Measurements from ENCODE around the gene HBS1L. TPM values are rescaled to one million over a fixed set of nuclear protein-coding genes. Genes with fewer than 3 reads are reported as not detected.

The HBS1L gene
- polyA plus RNA-seq, 4 donors, result 23.0 to 39.2 (median 30.7) TPM

- DNase-seq (no peak), FAIRE-seq (no peak)
- no peaks in the 10 kb centered on the region for H3K9me3 ChIP-seq (ENCODE audit: control insufficient read depth in 2 of 2, insufficient read depth in 1 of 2, low read depth in 1 of 2, low read length in 1 of 2)
- no peak overlapping the region for H3K27ac ChIP-seq (ENCODE audit: low read depth in 1 of 3, low read length in 2 of 3)
- H3K36me3 ChIP-seq (ENCODE audit: control insufficient read depth in 3 of 3, insufficient read depth in 2 of 3, low read depth in 1 of 3, low read length in 3 of 3), result peaks cover 4 to 16% (median 8%) of the 10 kb centered on the region in 3 donors
- no peak overlapping the region for H3K4me3 ChIP-seq (ENCODE audit: low read depth in 1 of 3, low read length in 3 of 3)
- H3K4me1 ChIP-seq (ENCODE audit: control insufficient read depth in 3 of 3, insufficient read depth in 2 of 3, low read depth in 1 of 3, low read length in 2 of 3), result no peaks in the 10 kb centered on the region
- no peaks in the 10 kb centered on the region for H3K27me3 ChIP-seq (ENCODE audit: control insufficient read depth in 3 of 3, insufficient read depth in 3 of 3, low read length in 3 of 3)
- WGBS, 3 donors, result 48 to 62% (median 51%) methylated on average over 1 of the region's 1 CpG
Observed at GRCh38 chr6:134980846-134981245, 73.8 kb downstream of the HBS1L start.

GRCh38 chr6:134979142-134979541 lies 75.5 kb downstream of the HBS1L start:
- no peaks in the 10 kb centered on the region for H3K4me1 ChIP-seq (ENCODE audit: control insufficient read depth in 3 of 3, insufficient read depth in 2 of 3, low read depth in 1 of 3, low read length in 2 of 3)
- peaks cover 4 to 11% (median 6%) of the 10 kb centered on the region in 3 donors for H3K36me3 ChIP-seq (ENCODE audit: control insufficient read depth in 3 of 3, insufficient read depth in 2 of 3, low read depth in 1 of 3, low read length in 3 of 3)
- no peaks in the 10 kb centered on the region for H3K27me3 ChIP-seq (ENCODE audit: control insufficient read depth in 3 of 3, insufficient read depth in 3 of 3, low read length in 3 of 3)
- no peak overlapping the region for H3K4me3 ChIP-seq (ENCODE audit: low read depth in 1 of 3, low read length in 3 of 3)
- FAIRE-seq (no peak), DNase-seq (no peak)
- no peak overlapping the region for H3K27ac ChIP-seq (ENCODE audit: low read depth in 1 of 3, low read length in 2 of 3)
- H3K9me3 ChIP-seq (ENCODE audit: control insufficient read depth in 2 of 2, insufficient read depth in 1 of 2, low read depth in 1 of 2, low read length in 1 of 2), result no peaks in the 10 kb centered on the region
- 75 to 89% (median 82%) methylated on average over 6 of the region's 6 CpGs for WGBS, 3 donors

GRCh38 chr6:134974370-134974769 lies 80.3 kb downstream of the HBS1L start:
- Histone ChIP-seq H3K27me3 (ENCODE audit: control insufficient read depth in 3 of 3, insufficient read depth in 3 of 3, low read length in 3 of 3) (no peaks in the 10 kb centered on the region), H3K4me3 (ENCODE audit: low read depth in 1 of 3, low read length in 3 of 3) (no peak overlapping the region), H3K27ac (ENCODE audit: low read depth in 1 of 3, low read length in 2 of 3) (no peak overlapping the region), H3K4me1 (ENCODE audit: control insufficient read depth in 3 of 3, insufficient read depth in 2 of 3, low read depth in 1 of 3, low read length in 2 of 3) (no peaks in the 10 kb centered on the region), H3K36me3 (ENCODE audit: control insufficient read depth in 3 of 3, insufficient read depth in 2 of 3, low read depth in 1 of 3, low read length in 3 of 3) (peaks cover 2 to 6% (median 5%) of the 10 kb centered on the region in 3 donors), H3K9me3 (ENCODE audit: control insufficient read depth in 2 of 2, insufficient read depth in 1 of 2, low read depth in 1 of 2, low read length in 1 of 2) (no peaks in the 10 kb centered on the region)
- FAIRE-seq (no peak), DNase-seq (no peak)
- 96 to 100% (median 98%) methylated on average over 1 of the region's 1 CpG for WGBS, 3 donors

GRCh38 chr6:134967711-134968110 lies 86.9 kb downstream of the HBS1L start:
- H3K27me3 ChIP-seq (ENCODE audit: control insufficient read depth in 3 of 3, insufficient read depth in 3 of 3, low read length in 3 of 3), result no peaks in the 10 kb centered on the region
- FAIRE-seq (no peak), DNase-seq (no peak)
- no peaks in the 10 kb centered on the region for H3K4me1 ChIP-seq (ENCODE audit: control insufficient read depth in 3 of 3, insufficient read depth in 2 of 3, low read depth in 1 of 3, low read length in 2 of 3)
- no peak overlapping the region for H3K4me3 ChIP-seq (ENCODE audit: low read depth in 1 of 3, low read length in 3 of 3)
- H3K36me3 ChIP-seq (ENCODE audit: control insufficient read depth in 3 of 3, insufficient read depth in 2 of 3, low read depth in 1 of 3, low read length in 3 of 3), result peaks cover 2 to 7% (median 5%) of the 10 kb centered on the region in 3 donors
- 81 to 92% (median 89%) methylated on average over 1 of the region's 1 CpG for WGBS, 3 donors
- H3K9me3 ChIP-seq (ENCODE audit: control insufficient read depth in 2 of 2, insufficient read depth in 1 of 2, low read depth in 1 of 2, low read length in 1 of 2), result no peaks in the 10 kb centered on the region
- H3K27ac ChIP-seq (ENCODE audit: low read depth in 1 of 3, low read length in 2 of 3), result no peak overlapping the region

GRCh38 chr6:134964451-134965203 lies 90.0 kb downstream of the HBS1L start:
- FAIRE-seq (no peak), DNase-seq (no peak)
- Histone ChIP-seq H3K27ac (ENCODE audit: low read depth in 1 of 3, low read length in 2 of 3) (no peak overlapping the region), H3K4me3 (ENCODE audit: low read depth in 1 of 3, low read length in 3 of 3) (no peak overlapping the region), H3K9me3 (ENCODE audit: control insufficient read depth in 2 of 2, insufficient read depth in 1 of 2, low read depth in 1 of 2, low read length in 1 of 2) (no peaks in the 10 kb centered on the region), H3K4me1 (ENCODE audit: control insufficient read depth in 3 of 3, insufficient read depth in 2 of 3, low read depth in 1 of 3, low read length in 2 of 3) (no peaks in the 10 kb centered on the region), H3K36me3 (ENCODE audit: control insufficient read depth in 3 of 3, insufficient read depth in 2 of 3, low read depth in 1 of 3, low read length in 3 of 3) (peaks cover 0 to 5% (median 4%) of the 10 kb centered on the region in 3 donors), H3K27me3 (ENCODE audit: control insufficient read depth in 3 of 3, insufficient read depth in 3 of 3, low read length in 3 of 3) (no peaks in the 10 kb centered on the region)
- 53 to 81% (median 54%) methylated on average over 1 of the region's 1 CpG for WGBS, 3 donors

GRCh38 chr6:134962421-134962820 lies 92.2 kb downstream of the HBS1L start:
- H3K36me3 ChIP-seq (ENCODE audit: control insufficient read depth in 3 of 3, insufficient read depth in 2 of 3, low read depth in 1 of 3, low read length in 3 of 3), result peaks cover 0 to 5% (median 4%) of the 10 kb centered on the region in 3 donors
- no peaks in the 10 kb centered on the region for H3K4me1 ChIP-seq (ENCODE audit: control insufficient read depth in 3 of 3, insufficient read depth in 2 of 3, low read depth in 1 of 3, low read length in 2 of 3)
- peaks cover 0 to 7% of the 10 kb centered on the region in 2 donors for H3K9me3 ChIP-seq (ENCODE audit: control insufficient read depth in 2 of 2, insufficient read depth in 1 of 2, low read depth in 1 of 2, low read length in 1 of 2)
- no peaks in the 10 kb centered on the region for H3K27me3 ChIP-seq (ENCODE audit: control insufficient read depth in 3 of 3, insufficient read depth in 3 of 3, low read length in 3 of 3)
- H3K27ac ChIP-seq (ENCODE audit: low read depth in 1 of 3, low read length in 2 of 3), result no peak overlapping the region
- no peak for DNase-seq
- no peak overlapping the region for H3K4me3 ChIP-seq (ENCODE audit: low read depth in 1 of 3, low read length in 3 of 3)
- no peak for FAIRE-seq

GRCh38 chr6:134961366-134961765 lies 93.3 kb downstream of the HBS1L start:
- DNase-seq (no peak), FAIRE-seq (no peak)
- Histone ChIP-seq H3K36me3 (ENCODE audit: control insufficient read depth in 3 of 3, insufficient read depth in 2 of 3, low read depth in 1 of 3, low read length in 3 of 3) (peaks cover 0 to 5% (median 4%) of the 10 kb centered on the region in 3 donors), H3K27me3 (ENCODE audit: control insufficient read depth in 3 of 3, insufficient read depth in 3 of 3, low read length in 3 of 3) (no peaks in the 10 kb centered on the region), H3K4me1 (ENCODE audit: control insufficient read depth in 3 of 3, insufficient read depth in 2 of 3, low read depth in 1 of 3, low read length in 2 of 3) (no peaks in the 10 kb centered on the region), H3K27ac (ENCODE audit: low read depth in 1 of 3, low read length in 2 of 3) (no peak overlapping the region), H3K9me3 (ENCODE audit: control insufficient read depth in 2 of 2, insufficient read depth in 1 of 2, low read depth in 1 of 2, low read length in 1 of 2) (peaks cover 0 to 7% of the 10 kb centered on the region in 2 donors), H3K4me3 (ENCODE audit: low read depth in 1 of 3, low read length in 3 of 3) (no peak overlapping the region)
- WGBS, 3 donors, result 89 to 95% (median 90%) methylated on average over 3 of the region's 3 CpGs

- Histone ChIP-seq H3K27ac (ENCODE audit: low read depth in 1 of 3, low read length in 2 of 3) (no peak overlapping the region), H3K9me3 (ENCODE audit: control insufficient read depth in 2 of 2, insufficient read depth in 1 of 2, low read depth in 1 of 2, low read length in 1 of 2) (peaks cover 0 to 7% of the 10 kb centered on the region in 2 donors), H3K36me3 (ENCODE audit: control insufficient read depth in 3 of 3, insufficient read depth in 2 of 3, low read depth in 1 of 3, low read length in 3 of 3) (peaks cover 0 to 5% (median 2%) of the 10 kb centered on the region in 3 donors), H3K4me1 (ENCODE audit: control insufficient read depth in 3 of 3, insufficient read depth in 2 of 3, low read depth in 1 of 3, low read length in 2 of 3) (peaks cover 0 to 3% (median 0%) of the 10 kb centered on the region in 3 donors), H3K4me3 (ENCODE audit: low read depth in 1 of 3, low read length in 3 of 3) (no peak overlapping the region), H3K27me3 (ENCODE audit: control insufficient read depth in 3 of 3, insufficient read depth in 3 of 3, low read length in 3 of 3) (no peaks in the 10 kb centered on the region)
- FAIRE-seq (no peak), DNase-seq (no peak)
Observed at GRCh38 chr6:134959603-134960002, 95.0 kb downstream of the HBS1L start.

GRCh38 chr6:134956676-134957075 lies 97.9 kb downstream of the HBS1L start:
- peaks cover 0 to 7% of the 10 kb centered on the region in 2 donors for H3K9me3 ChIP-seq (ENCODE audit: control insufficient read depth in 2 of 2, insufficient read depth in 1 of 2, low read depth in 1 of 2, low read length in 1 of 2)
- H3K4me1 ChIP-seq (ENCODE audit: control insufficient read depth in 3 of 3, insufficient read depth in 2 of 3, low read depth in 1 of 3, low read length in 2 of 3), result peaks cover 0 to 3% (median 0%) of the 10 kb centered on the region in 3 donors
- 81 to 92% (median 87%) methylated on average over 2 of the region's 2 CpGs for WGBS, 3 donors
- no peak overlapping the region for H3K4me3 ChIP-seq (ENCODE audit: low read depth in 1 of 3, low read length in 3 of 3)
- DNase-seq, result no peak
- no peak for FAIRE-seq
- no peaks in the 10 kb centered on the region for H3K27me3 ChIP-seq (ENCODE audit: control insufficient read depth in 3 of 3, insufficient read depth in 3 of 3, low read length in 3 of 3)
- no peaks in the 10 kb centered on the region for H3K36me3 ChIP-seq (ENCODE audit: control insufficient read depth in 3 of 3, insufficient read depth in 2 of 3, low read depth in 1 of 3, low read length in 3 of 3)
- H3K27ac ChIP-seq (ENCODE audit: low read depth in 1 of 3, low read length in 2 of 3), result no peak overlapping the region
